Suppressor macrophage (primary cell): Measurements from ENCODE around the gene C10orf143.
"Not testable (repeated sequence)": the region's sequence is repeated elsewhere in the genome, so short reads cannot be mapped to it uniquely, and the experiment has no call there.

ENCODE experiments used
- DNase-seq, 4 experiments: peaks; one replicate each; pipeline ENCODE4 v3.0.0-alpha.2; 2020 to 2022
- total RNA-seq, 17 experiments: gene quantifications; one replicate each; lab custom pipeline; 2026; ENCODE audit warnings: mixed read lengths in 6 of 17, inconsistent platforms in 3 of 17; lab: John Stamatoyannopoulos, UW

C10orf143 gene
- total RNA-seq: 0.13 to 4.3 (median 0.70) reads per million in 17 experiments

- DNase-seq: peak; percentile 98 to 99 (median 98)
Measured at GRCh38 chr10:130110246-130111112, at the start of gene C10orf143. TSS of gene C10orf143 (minus strand) at chr10:130110830. CDS start at chr10:130110772, 58 bp downstream.

- DNase-seq: no peak
Measured at GRCh38 chr10:130159192-130159794, 48.7 kb upstream of the C10orf143 start.

GRCh38 chr10:130146042-130146441, 35.4 kb upstream of the C10orf143 start:
- DNase-seq: no peak

GRCh38 chr10:130141878-130142277, 31.2 kb upstream of the C10orf143 start:
- DNase-seq: no peak

GRCh38 chr10:130141460-130141859, 30.8 kb upstream of the C10orf143 start:
- no peak for DNase-seq

GRCh38 chr10:130141038-130141437, 30.4 kb upstream of the C10orf143 start:
- DNase-seq: no peak

- DNase-seq: peak in 1 of 4 experiments; percentile 22
Measured at GRCh38 chr10:130140425-130140824, 29.8 kb upstream of the C10orf143 start.

GRCh38 chr10:130138479-130138866, 27.8 kb upstream of the C10orf143 start:
- DNase-seq: peak; percentile 49 to 66 (median 62)

- no peak for DNase-seq
Measured at GRCh38 chr10:130137659-130138478, 27.2 kb upstream of the C10orf143 start.

- peak in 3 of 4 experiments; percentile 8 to 18 (median 9) for DNase-seq
Measured at GRCh38 chr10:130137090-130137448, 26.4 kb upstream of the C10orf143 start.

- peak; percentile 90 to 96 (median 94) for DNase-seq
Measured at GRCh38 chr10:130136226-130137089, 25.8 kb upstream of the C10orf143 start, which contains the start of gene GLRX3. TSS of gene GLRX3 (plus strand) at chr10:130136391. CDS start at chr10:130136421, 30 bp downstream.

- DNase-seq: peak in 1 of 4 experiments; percentile 4
Measured at GRCh38 chr10:130135676-130136225, 25.1 kb upstream of the C10orf143 start.

GRCh38 chr10:130128922-130129321, 18.3 kb upstream of the C10orf143 start:
- no peak for DNase-seq

- DNase-seq: no peak
Measured at GRCh38 chr10:130128062-130128781, 17.6 kb upstream of the C10orf143 start.

GRCh38 chr10:130127364-130128061, 16.9 kb upstream of the C10orf143 start:
- peak; percentile 49 to 65 (median 61) for DNase-seq

GRCh38 chr10:130121486-130122079, 11.0 kb upstream of the C10orf143 start:
- no peak for DNase-seq

- not testable (repeated sequence) for DNase-seq
Measured at GRCh38 chr10:130117535-130117934, 6.9 kb upstream of the C10orf143 start.

- DNase-seq: not testable (repeated sequence)
Measured at GRCh38 chr10:130116942-130117341, 6.3 kb upstream of the C10orf143 start.

- no peak for DNase-seq
Measured at GRCh38 chr10:130112821-130113220, 2.2 kb upstream of the C10orf143 start.

GRCh38 chr10:130111852-130112180, 1.2 kb upstream of the C10orf143 start:
- DNase-seq: no peak
